SK-N-MC (cell line): ENCODE data around the gene HELB.

ENCODE experiments used
- DNase-seq: peaks from one replicate; pipeline ENCODE4 v3.0.0-alpha.2; 2011; ENCODE audit warnings: low read depth, low spot score
- H3K27ac ChIP-seq: fragments of 200-600 bp; sonication (generic); 2 replicates; pipeline ENCODE4 v1.5.1; 2016; ENCODE audit warnings: mixed run types
- H3K36me3 ChIP-seq: fragments of 200-600 bp; sonication (generic); 2 replicates; pipeline ENCODE4 v1.6.1; 2017; ENCODE audit warnings: antibody characterized with exemption, low read length, mixed read lengths; ENCODE audit not compliant: insufficient read depth
- H3K4me3 ChIP-seq: fragments of 200-600 bp; sonication (generic); 2 replicates; pipeline ENCODE4 v1.5.1; 2016
- H3K9ac ChIP-seq: fragments of 200-600 bp; sonication (generic); 2 replicates; pipeline ENCODE4 v1.8.0; 2017; ENCODE audit warnings: mixed run types, mixed read lengths; ENCODE audit not compliant: insufficient read length
- H3K9me3 ChIP-seq: fragments of 200-600 bp; sonication (generic); 2 replicates; pipeline ENCODE4 v1.6.1; 2017; ENCODE audit warnings: low read depth, mild to moderate bottlenecking, antibody characterized with exemption, low read length, moderate library complexity, mixed read lengths
- EZH2 ChIP-seq: fragments of 200-600 bp; sonication (generic); IDR thresholded peaks from one replicate; pipeline ENCODE4 v1.6.1; 2017; ENCODE audit warnings: antibody characterized with exemption
- FOXP2 ChIP-seq: optimal IDR thresholded peaks from 2 replicates; pipeline ENCODE3; 2011; ENCODE audit warnings: mild to moderate bottlenecking, moderate library complexity; ENCODE audit not compliant: insufficient read depth; ENCODE audit errors: extremely low read length, control extremely low read depth
- POLR2AphosphoS5 ChIP-seq: IDR thresholded peaks from 2 replicates; pipeline ENCODE4 v1.6.1; 2012; ENCODE audit warnings: mild to moderate bottlenecking, low read depth, low read length, borderline replicate concordance

The HELB gene

DNA sequence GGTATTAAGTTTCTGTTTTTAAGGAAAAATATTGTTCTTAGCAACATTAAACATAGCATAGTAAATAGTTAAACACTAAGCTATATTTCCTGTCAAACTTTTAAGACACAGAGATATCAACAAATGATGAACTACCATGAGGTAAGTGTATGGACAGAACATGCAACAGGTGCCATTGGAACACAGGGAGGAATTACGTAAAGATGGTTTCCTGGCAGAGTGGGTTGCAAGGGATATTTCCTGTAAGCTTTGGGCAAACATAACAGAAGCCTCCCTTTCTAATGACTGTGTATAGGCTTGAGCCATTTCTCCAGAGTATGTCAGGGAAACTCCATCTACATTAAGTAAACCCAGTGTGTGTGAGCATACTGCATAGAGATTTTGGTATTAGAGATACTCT, 31.7 kb upstream of the HELB start:
- no peak for DNase-seq
- H3K4me3 ChIP-seq: no peak overlapping the region
- H3K36me3 ChIP-seq: no peaks in the 10 kb centered on the region
- H3K27ac ChIP-seq: no peak overlapping the region
- no peaks in the 10 kb centered on the region for H3K9me3 ChIP-seq
- no peak overlapping the region for H3K9ac ChIP-seq
- no peak for TF ChIP-seq POLR2AphosphoS5
- no peak for TF ChIP-seq EZH2
- no peak for TF ChIP-seq FOXP2

DNA sequence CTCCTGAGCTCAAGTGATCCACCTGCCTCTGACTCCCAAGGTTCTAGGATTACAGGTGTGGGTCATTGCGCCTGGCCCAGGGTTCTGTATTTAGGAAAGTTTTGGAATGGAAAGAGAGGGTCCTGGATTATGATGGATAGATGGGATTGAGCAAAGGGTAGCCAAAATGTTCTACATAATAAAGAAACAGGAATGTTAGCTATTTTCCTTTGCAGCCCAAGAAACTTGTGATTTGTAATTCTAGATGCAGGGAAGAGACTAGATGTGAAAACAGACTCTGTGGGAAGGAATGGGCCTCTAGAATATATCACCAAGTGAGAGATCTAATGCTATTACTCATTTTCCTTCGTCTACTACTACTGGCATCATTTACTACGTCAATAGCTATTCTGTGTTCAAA, 29.6 kb upstream of the HELB start:
- Histone ChIP-seq H3K9ac (no peak overlapping the region), H3K9me3 (no peaks in the 10 kb centered on the region), H3K27ac (no peak overlapping the region), H3K36me3 (no peaks in the 10 kb centered on the region), H3K4me3 (no peak overlapping the region)
- DNase-seq: no peak
- TF ChIP-seq POLR2AphosphoS5 (no peak), EZH2 (no peak), FOXP2 (no peak)

DNA sequence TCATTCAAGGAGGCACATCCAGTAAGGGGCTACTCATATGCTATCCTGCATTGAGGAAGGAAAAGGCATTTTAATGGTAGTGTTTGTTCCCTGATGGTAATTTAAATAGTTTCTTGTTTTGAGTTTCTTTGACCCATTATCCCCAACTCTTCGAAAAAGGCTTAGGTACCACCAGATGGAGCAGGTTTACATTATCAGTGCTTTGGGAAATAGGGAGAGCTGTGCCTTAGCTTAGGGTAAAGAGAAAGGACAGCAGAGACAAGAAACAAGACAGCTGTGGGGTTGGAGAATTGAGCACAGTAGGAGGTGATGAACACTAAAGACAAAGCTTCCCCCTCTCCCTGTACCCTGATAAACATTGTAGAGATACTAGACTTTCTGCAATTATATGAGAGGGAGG, 29.1 kb upstream of the HELB start:
- H3K36me3 ChIP-seq: no peaks in the 10 kb centered on the region
- H3K27ac ChIP-seq: no peak overlapping the region
- TF ChIP-seq FOXP2: no peak
- TF ChIP-seq EZH2: no peak
- no peak for TF ChIP-seq POLR2AphosphoS5

DNA sequence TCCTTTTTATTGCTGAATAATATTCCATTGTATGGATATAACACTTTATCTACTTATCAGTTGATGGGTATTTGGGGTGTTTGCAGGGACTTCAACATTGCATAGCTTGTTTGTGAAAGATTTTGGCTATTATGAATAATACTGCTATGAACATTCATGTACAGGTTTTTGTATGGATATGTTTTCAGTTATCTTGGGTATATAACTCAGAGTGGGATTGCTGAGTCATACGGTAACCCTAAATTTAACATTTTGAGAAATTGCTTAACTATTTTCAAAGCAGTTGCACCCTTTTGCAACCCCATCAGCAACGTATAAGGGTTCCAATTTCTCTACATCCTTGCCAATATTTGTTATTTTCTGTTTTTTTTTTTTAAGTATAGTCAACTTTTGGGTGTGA, 27.3 kb upstream of the HELB start:
- DNase-seq: no peak
- Histone ChIP-seq H3K9me3 (no peaks in the 10 kb centered on the region), H3K27ac (no peak overlapping the region), H3K9ac (no peak overlapping the region), H3K36me3 (no peaks in the 10 kb centered on the region), H3K4me3 (no peak overlapping the region)
- TF ChIP-seq POLR2AphosphoS5: no peak
- TF ChIP-seq EZH2: no peak

More for the DNA sequence above, 29.1 kb upstream of the HELB start:
- no peak for DNase-seq
- H3K9ac ChIP-seq: no peak overlapping the region
- H3K4me3 ChIP-seq: no peak overlapping the region
- H3K9me3 ChIP-seq: no peaks in the 10 kb centered on the region

DNA sequence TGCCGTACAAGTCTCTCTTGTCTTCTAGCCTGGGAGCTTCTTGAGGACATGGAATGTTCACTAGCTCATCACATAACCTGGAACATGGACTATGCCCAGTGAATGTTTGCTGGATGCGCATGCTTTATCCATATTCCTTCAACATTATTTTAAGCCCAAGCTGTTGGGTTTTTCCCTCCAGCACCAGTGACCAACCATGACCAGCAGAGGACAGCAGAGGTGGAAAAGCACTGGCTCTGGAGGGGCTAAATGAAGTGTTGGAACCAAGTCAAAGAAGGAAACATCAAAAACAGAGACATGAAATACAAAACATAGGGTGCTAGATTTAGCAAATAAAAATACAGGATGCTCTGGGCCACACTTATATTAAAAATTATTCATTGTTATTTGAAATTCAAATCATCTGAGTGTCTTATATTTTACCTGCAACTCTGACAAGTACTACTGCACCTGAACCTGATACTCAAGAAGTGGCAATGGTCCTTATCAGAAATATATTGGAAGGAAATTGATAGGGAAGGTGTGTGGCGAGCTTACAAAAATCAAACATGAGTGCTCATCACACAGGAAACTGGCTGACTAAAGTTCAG, 23.1 kb upstream of the HELB start:
- no peak overlapping the region for H3K9ac ChIP-seq
- H3K4me3 ChIP-seq: no peak overlapping the region
- DNase-seq: no peak
- TF ChIP-seq EZH2: no peak
- no peaks in the 10 kb centered on the region for H3K9me3 ChIP-seq
- H3K36me3 ChIP-seq: no peaks in the 10 kb centered on the region
- no peak overlapping the region for H3K27ac ChIP-seq

DNA sequence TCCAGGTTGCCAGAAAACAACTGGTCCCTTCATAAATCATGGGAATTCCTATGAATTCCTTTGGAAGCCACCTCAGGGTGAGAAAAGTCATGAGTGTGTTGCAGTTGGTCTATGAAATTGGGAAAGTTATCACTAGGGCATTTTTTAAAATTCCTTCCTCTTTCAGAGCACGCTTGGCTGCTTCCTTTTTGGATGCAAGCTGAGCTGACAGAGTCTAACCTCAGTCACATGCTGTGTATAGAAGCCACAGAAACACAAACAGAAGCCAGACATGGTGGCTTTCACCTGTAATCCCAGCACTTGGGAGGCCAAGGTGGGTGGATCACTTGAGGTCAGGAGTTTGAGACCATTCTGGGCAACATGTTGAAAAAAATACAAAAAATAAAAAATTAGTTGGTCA, 21.7 kb upstream of the HELB start:
- Histone ChIP-seq H3K9me3 (no peaks in the 10 kb centered on the region), H3K4me3 (no peak overlapping the region), H3K36me3 (no peaks in the 10 kb centered on the region), H3K9ac (no peak overlapping the region), H3K27ac (no peak overlapping the region)
- no peak for DNase-seq
- no peak for TF ChIP-seq POLR2AphosphoS5
- no peak for TF ChIP-seq FOXP2
- TF ChIP-seq EZH2: no peak

DNA sequence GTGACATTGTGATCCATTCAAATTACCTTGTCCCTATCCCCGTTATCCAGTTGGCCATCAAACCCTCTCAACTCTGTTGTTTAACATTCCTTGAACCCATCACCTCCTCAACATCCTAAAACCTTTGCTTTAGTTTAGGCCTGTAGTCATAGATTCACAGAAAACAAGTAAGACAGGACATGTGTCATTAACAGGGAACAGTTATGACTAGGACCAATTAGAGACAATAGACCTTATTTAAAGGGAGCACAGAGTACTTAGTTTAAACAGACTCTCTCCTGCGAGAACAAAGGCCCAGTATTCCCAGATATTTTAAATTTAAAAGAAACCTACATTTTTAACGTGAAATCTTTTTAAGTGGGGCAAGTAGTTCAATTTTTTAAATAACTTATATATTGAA, 20.0 kb upstream of the HELB start:
- H3K27ac ChIP-seq: no peak overlapping the region
- no peak overlapping the region for H3K4me3 ChIP-seq
- H3K9me3 ChIP-seq: no peaks in the 10 kb centered on the region
- DNase-seq: no peak
- H3K9ac ChIP-seq: no peak overlapping the region
- H3K36me3 ChIP-seq: no peaks in the 10 kb centered on the region
- no peak for TF ChIP-seq POLR2AphosphoS5
- no peak for TF ChIP-seq EZH2
- no peak for TF ChIP-seq FOXP2

DNA sequence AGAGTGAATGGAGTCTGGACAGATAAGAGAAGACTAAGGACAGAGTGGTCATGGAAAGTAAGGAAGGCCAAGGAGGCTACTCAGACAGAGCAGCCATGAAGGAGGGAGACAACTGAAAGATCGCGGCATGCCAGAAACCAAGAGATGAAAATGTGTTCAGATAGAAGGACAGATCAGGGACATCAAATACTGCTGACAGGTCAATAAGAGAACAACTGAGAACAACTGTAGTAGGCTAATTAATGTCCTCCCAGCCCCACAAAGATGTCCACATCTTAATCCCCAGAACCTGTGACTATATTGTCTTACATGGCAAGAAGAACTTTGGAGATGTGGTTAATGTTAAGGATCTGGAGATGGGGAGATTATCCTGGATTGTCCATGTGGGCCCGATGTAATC, 15.0 kb upstream of the HELB start:
- no peak overlapping the region for H3K9ac ChIP-seq
- H3K27ac ChIP-seq: no peak overlapping the region
- no peak overlapping the region for H3K4me3 ChIP-seq
- DNase-seq: no peak
- H3K9me3 ChIP-seq: no peaks in the 10 kb centered on the region
- H3K36me3 ChIP-seq: no peaks in the 10 kb centered on the region
- TF ChIP-seq FOXP2 (no peak), POLR2AphosphoS5 (no peak), EZH2 (no peak)

DNA sequence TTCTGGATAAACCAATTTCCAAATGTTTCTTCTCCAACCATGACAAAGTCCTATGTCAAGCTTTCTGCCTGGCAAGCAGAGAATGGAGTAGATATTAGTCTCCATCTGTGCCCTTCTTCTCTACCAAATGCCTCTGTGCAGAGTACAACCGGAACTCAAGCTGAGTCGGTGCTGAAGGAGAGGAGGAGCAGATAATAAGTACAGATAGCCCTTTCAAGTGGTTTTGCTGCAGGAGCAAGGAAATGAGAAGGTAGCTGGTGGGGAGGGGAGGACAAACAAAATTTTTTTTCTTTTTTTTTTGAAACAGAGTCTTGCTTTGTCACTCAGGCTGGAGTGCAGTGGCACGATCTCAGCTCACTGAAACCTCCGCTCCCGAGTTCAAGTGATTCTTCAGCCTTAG, 14.2 kb upstream of the HELB start:
- Histone ChIP-seq H3K4me3 (no peak overlapping the region), H3K9me3 (no peaks in the 10 kb centered on the region), H3K36me3 (no peaks in the 10 kb centered on the region), H3K9ac (no peak overlapping the region), H3K27ac (no peak overlapping the region)
- no peak for TF ChIP-seq POLR2AphosphoS5
- DNase-seq: no peak
